Ovary (tissue), 9 donors: ENCODE data around the gene FLYWCH2. TPM values are rescaled to one million over a fixed set of nuclear protein-coding genes. Genes with fewer than 3 reads are reported as not detected.

Experiments
- DNase-seq, 5 donors: peaks; one replicate each; pipeline ENCODE4 v3.0.0-alpha.2; 2019 to 2020
- H3K27ac ChIP-seq, 2 donors: fragments of 200-600 bp; one replicate each; pipeline versions ENCODE4 v1.5.1 to v1.8.0; 2019 to 2022
- H3K27me3 ChIP-seq: fragments of 200-600 bp; one replicate; pipeline ENCODE4 v1.8.0; 2022
- H3K36me3 ChIP-seq: fragments of 200-600 bp; sonication (generic); one replicate; pipeline ENCODE4 v1.5.1; 2019
- H3K4me1 ChIP-seq: one replicate; pipeline ENCODE4 v1.8.1; 2013; ENCODE audit warnings: mild to moderate bottlenecking, moderate library complexity; ENCODE audit not compliant: insufficient read depth
- H3K4me3 ChIP-seq: fragments of 200-600 bp; sonication (generic); one replicate; pipeline ENCODE4 v1.5.1; 2017
- H3K9me3 ChIP-seq, 2 donors: fragments of 200-600 bp in 1 of 2; sonication (generic) in 1 of 2; one replicate each; pipeline versions ENCODE4 v1.5.1 to v1.8.1; 2013 to 2019; ENCODE audit warnings: mild to moderate bottlenecking in 1 of 2, moderate library complexity in 1 of 2
- EP300 ChIP-seq: sonication (generic); formaldehyde crosslinking; IDR thresholded peaks from one replicate; pipeline ENCODE4 v1.6.1; 2017; ENCODE audit warnings: antibody characterized with exemption
- POLR2A ChIP-seq: fragments of 450-650 bp; IDR thresholded peaks from one replicate; pipeline ENCODE4 v1.6.1; 2017; ENCODE audit warnings: antibody characterized with exemption, mild to moderate bottlenecking, moderate library complexity
- WGBS, 3 donors: extraction: QIAGEN DNeasy Blood & Tissue Kit in 1 of 3; methylation state at CpG; one replicate each; pipeline versions ENCODE4 v1.1.5 to v1.1.7; 2013 to 2017; 5-methylcytosine and 5-hydroxymethylcytosine counted together
- intact Hi-C, 4 donors: fragments of 100-400 bp; cut with DNase I; formaldehyde crosslinking; loops; one replicate each; pipeline versions ENCODE4 v1.11.0 to v1.15.1; 2022 to 2023
- polyA plus RNA-seq, 2 donors: library from polyadenylated mRNA; stranded (reverse); fragments of 200-250 nt in 1 of 2; fragments of 350-450 nt in 1 of 2; fragmentation: Illumina TruSeq in 1 of 2; extraction: RNeasy Lipid Tissue Mini Kit (QIAGEN cat#74804) in 1 of 2; gene quantifications; one replicate each; pipeline ENCODE4 v1.2.3, GENCODE V29; 2013 to 2014
- total RNA-seq, 7 donors: library from RNA; depleted of rRNA in 2 of 7; stranded (reverse); fragments of >200 nt in 2 of 7; fragmentation: NEBNext Ultra II Directional in 3 of 7; extraction: Animal tissue kit (Norgen Biotek cat#: 25700) in 3 of 7; gene quantifications; one replicate each; pipeline versions ENCODE4 v1.1.0 to v1.2.4, GENCODE V29; 2016 to 2023
- TF ChIP-seq, protein P1 (sequence below), 3 donors: fragments of 450-650 bp in 2 of 3; fragments of 200-600 bp in 1 of 3; IDR thresholded peaks; one replicate each; pipeline versions ENCODE4 v1.5.1 to v1.8.0; 2016 to 2022; ENCODE audit warnings: antibody characterized with exemption in 3 of 3, mild to moderate bottlenecking in 1 of 3
- donor health status: DM: no; HTN: no; CAD: no; lungs with moderate emphysema.
- donor health status: DM: no; HTN: no; CAD: no.
- donor health status: Bipolar disorder and iron deficiency.
- donor health status: DM: yes; HTN: yes; CAD: no.
- donor health status: DM: no; HTN: no; CAD: no.
- donor health status: DM: yes; HTN: yes; CAD: no.

FLYWCH2 gene
- total and polyA plus RNA-seq, 9 donors = 3.0 to 50.9 (median 30.6) TPM

DNA sequence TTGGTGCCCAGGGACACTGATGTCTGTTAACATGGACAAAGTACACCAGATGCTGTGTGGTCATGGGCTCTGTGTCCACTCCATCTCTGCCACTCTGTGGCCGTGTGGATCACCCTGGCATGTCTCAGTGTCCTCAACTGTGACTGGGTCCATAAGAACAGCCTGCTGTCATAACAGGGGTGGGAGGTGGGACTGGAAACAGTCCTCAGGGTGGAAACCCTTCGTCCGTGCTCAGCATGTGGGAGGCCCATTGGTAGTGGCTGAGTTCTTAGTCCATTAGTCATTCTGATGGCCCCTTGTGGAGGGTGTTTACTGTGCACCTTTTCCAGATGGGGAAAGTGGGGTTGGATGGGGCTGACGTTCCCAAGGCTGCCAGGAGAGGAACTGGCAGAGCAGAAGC lies 12.8 kb downstream of the FLYWCH2 start:
- Histone ChIP-seq H3K4me3 (no peak overlapping the region), H3K9me3 (no peaks in the 10 kb centered on the region), H3K36me3 (no peaks in the 10 kb centered on the region), H3K4me1 (peaks cover 2% of the 10 kb centered on the region), H3K27me3 (no peaks in the 10 kb centered on the region), H3K27ac (no peak overlapping the region)
- no peak for DNase-seq
- TF ChIP-seq EP300 (no peak), POLR2A (no peak)
- TF ChIP-seq, protein P1, sequence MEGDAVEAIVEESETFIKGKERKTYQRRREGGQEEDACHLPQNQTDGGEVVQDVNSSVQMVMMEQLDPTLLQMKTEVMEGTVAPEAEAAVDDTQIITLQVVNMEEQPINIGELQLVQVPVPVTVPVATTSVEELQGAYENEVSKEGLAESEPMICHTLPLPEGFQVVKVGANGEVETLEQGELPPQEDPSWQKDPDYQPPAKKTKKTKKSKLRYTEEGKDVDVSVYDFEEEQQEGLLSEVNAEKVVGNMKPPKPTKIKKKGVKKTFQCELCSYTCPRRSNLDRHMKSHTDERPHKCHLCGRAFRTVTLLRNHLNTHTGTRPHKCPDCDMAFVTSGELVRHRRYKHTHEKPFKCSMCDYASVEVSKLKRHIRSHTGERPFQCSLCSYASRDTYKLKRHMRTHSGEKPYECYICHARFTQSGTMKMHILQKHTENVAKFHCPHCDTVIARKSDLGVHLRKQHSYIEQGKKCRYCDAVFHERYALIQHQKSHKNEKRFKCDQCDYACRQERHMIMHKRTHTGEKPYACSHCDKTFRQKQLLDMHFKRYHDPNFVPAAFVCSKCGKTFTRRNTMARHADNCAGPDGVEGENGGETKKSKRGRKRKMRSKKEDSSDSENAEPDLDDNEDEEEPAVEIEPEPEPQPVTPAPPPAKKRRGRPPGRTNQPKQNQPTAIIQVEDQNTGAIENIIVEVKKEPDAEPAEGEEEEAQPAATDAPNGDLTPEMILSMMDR (IDR thresholded peaks at IDR 0.05) = no peak
- intact Hi-C loops = no loop called here
- 53 to 62% (median 60%) methylated on average over 4 of the region's 4 CpGs for WGBS, 3 donors

DNA sequence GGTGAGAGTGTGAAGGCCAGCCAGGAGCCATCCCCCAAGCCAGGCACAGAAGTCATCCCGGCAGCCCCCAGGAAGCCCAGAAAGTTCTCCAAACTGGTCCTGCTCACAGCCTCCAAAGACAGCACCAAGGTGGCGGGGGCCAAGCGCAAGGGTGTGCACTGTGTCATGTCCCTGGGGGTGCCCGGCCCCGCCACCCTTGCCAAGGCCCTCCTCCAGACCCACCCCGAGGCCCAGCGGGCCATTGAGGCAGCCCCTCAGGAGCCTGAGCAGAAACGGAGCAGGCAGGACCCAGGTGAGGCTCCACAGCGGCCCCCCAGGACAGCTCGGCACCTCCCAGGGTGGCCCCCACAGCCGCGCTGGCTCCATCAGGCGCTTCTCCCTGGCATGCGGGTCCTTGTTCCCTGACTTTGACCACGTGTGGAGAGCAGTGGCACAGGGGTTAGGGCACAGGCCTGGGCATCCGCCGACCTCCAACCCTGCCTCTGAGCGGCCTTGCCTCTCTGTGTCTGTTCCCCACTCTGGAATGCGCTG lies 13.5 kb downstream of the FLYWCH2 start:
- peak in 1 of 5 donors; percentile 24 for DNase-seq
- H3K9me3 ChIP-seq = no peaks in the 10 kb centered on the region
- no peak overlapping the region for H3K27ac ChIP-seq
- H3K4me1 ChIP-seq = no peaks in the 10 kb centered on the region
- no peaks in the 10 kb centered on the region for H3K36me3 ChIP-seq
- H3K27me3 ChIP-seq = no peaks in the 10 kb centered on the region
- H3K4me3 ChIP-seq = no peak overlapping the region
- WGBS, 3 donors = 91% methylated on average over 17 to 19 of the region's 19 CpGs
- intact Hi-C loops = no loop called here
- no peak for TF ChIP-seq EP300
- no peak for TF ChIP-seq POLR2A
- TF ChIP-seq, protein P1 (IDR thresholded peaks at IDR 0.05) = no peak

DNA sequence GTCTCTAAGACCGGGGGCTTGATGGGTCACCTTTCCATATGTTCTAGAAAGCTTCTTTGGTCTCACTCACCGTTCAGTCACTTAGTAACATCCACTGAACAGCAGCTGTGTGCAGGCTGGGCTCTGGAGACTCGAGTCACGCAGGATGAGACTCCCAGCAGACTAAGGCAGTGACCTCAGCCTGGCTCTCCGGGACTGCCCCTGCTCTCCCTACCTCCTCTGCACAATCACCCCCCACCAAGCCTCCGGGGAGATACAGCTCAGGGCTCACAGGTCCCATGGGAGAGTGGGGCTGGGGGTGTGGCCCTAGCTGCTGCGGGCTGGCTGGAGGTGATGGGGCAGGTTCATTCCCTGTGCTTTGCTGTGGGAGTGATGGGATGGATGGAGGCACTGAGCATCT lies 14.1 kb downstream of the FLYWCH2 start:
- H3K27me3 ChIP-seq = no peaks in the 10 kb centered on the region
- H3K4me1 ChIP-seq = no peaks in the 10 kb centered on the region
- no peak overlapping the region for H3K27ac ChIP-seq
- TF ChIP-seq POLR2A (no peak), EP300 (no peak)
- TF ChIP-seq, protein P1 (IDR thresholded peaks at IDR 0.05) = no peak
- intact Hi-C loops = no loop called here
- no peak overlapping the region for H3K4me3 ChIP-seq
- WGBS, 3 donors = 51 to 61% (median 52%) methylated on average over 7 of the region's 7 CpGs
- peak in 1 of 5 donors; percentile 13 for DNase-seq
- no peaks in the 10 kb centered on the region for H3K36me3 ChIP-seq
- H3K9me3 ChIP-seq = no peaks in the 10 kb centered on the region

DNA sequence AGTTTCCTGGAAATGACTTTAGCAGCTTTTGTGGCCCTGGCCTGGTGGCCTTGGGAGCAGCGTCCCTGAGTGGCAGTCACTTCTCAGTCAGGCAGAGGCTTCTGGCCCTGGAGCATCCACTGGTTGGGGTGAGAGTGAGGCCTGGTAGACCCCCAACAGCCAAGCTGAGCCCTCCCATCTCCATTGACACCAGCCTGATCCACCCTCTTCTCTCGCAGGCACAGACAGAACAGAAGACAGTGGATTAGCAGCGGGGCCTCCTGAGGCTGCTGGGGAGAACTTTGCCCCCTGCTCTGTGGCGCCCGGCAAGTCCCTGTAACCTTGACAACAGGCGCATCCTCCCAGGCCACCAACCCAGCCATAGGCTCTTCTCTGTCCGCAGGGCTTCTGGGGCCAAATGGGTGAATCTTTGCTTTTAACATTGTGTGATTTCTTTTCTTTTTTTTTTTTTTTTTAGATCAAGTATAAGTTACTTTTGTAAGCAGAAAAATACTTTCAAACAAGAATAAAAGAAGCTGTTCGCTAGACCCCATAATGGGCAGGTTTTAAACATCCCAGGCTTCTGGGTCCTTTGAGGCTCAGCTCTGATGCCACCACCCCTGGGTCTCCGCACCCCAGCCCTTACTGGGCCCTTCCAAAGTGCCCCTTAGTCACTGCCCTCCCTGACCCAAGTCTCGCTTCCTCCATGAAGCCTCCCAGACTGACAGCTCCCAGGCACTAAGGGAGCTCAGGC lies 16.0 kb downstream of the FLYWCH2 start:
- no peak overlapping the region for H3K4me3 ChIP-seq
- H3K27ac ChIP-seq = no peak overlapping the region
- H3K27me3 ChIP-seq = no peaks in the 10 kb centered on the region
- no peak for DNase-seq
- no peaks in the 10 kb centered on the region for H3K36me3 ChIP-seq
- no peaks in the 10 kb centered on the region for H3K4me1 ChIP-seq
- intact Hi-C loops = no loop called here
- H3K9me3 ChIP-seq = no peaks in the 10 kb centered on the region
- TF ChIP-seq EP300 (no peak), POLR2A (no peak)
- TF ChIP-seq, protein P1 (IDR thresholded peaks at IDR 0.05) = no peak
- WGBS, 3 donors = 81 to 88% (median 87%) methylated on average over 10 of the region's 10 CpGs
